HG03175 (cell line): ENCODE data around the gene FARP1.
"Not testable (repeated sequence)": the region's sequence is repeated elsewhere in the genome, so short reads cannot be mapped to it uniquely, and the experiment has no call there.

ENCODE experiments used
- ATAC-seq: cut with Tn5 transposase; IDR thresholded peaks from one replicate; pipeline ENCODE4 v1.9.1; 2021; ENCODE audit warnings: mild to moderate bottlenecking, moderate library complexity; ENCODE audit not compliant: unreplicated experiment

Gene FARP1

DNA sequence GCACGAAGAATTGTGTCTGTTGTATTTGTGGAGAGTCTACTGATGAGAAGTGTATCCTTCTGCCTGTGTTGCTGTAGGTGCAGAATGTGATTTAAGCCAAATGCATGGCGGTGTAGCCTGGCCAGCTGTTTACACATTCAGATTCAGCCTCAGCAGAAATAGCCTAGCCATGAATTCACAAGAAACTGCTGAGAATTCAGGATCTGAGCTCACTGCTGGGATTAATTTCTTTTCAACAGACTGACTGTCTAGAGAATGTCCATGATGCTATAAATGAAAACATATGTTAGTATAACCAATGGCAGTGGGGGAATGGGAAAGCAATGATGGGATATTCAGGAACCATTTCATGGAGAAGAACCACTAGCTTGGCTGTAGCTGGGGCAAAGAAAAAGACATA is 111.6 kb downstream of the FARP1 start:
- ATAC-seq, result no peak

- no peak for ATAC-seq
Measured at GRCh38 chr13:98258226-98258625, 115.3 kb downstream of the FARP1 start.

DNA sequence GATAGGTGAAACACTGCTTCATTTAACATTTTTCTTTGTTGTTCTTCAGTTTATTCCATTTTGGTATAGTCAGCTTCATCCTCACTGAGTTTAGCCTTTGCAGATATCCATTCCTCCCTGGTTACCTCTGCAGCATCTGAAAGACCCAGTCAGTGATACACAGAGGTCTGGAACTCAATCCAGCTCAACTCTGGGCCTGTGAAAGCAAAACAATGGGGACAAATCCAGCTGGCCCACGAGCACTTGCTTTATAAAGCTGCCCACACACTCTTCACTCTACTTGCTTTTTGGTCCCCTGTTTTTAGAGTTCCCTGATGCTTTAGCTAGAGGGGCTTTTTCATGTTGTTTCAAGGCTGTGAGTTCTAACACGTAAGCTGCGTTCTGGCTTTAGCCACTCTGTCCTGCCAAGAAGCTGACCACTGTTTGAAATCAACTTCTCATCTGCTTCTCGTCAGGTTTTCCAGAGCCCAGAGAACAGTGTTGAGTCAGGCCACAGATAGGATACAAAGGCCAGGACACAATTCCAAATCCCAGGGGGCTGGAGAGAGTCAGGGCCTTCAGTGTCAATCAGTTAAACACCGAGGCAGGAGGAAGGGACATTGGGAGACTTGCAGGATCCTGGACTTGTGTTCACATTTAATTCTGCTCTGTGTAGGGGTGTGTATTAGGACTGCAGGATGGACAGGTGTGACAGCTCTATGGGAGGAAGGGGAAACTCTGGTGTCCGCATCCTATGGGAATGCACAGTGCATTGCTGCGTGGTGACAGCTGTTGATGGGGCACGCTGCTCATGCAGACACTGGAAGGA is 117.7 kb downstream of the FARP1 start:
- no peak for ATAC-seq

DNA sequence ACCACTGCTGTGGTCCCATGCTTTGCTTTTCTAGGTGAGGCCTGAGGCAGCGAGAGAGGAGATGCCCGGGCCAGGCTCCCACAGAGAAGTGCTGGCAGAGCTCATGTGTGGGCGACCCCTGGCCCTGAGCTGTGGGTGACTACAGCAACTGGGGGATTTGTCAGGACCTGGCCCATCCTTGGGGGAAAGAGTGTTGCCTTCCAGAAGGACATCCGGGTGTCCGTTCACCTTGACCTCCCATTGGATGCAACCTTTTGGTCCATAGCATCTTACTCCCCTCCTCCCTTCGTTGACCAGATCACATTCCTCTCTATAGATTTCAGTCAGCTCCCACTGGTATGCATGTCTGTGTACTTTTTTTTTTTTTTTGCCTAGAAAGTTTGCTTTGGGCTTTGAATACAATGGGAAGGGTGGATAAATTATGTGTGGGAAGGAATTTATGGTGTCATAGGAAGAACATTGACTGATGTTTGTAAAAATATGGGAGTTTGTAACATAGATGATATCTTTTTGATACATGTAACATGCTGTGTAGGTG is 118.3 kb downstream of the FARP1 start:
- no peak for ATAC-seq

GRCh38 chr13:98262292-98262691 is 119.4 kb downstream of the FARP1 start:
- ATAC-seq, result no peak

GRCh38 chr13:98263841-98264240 is 120.9 kb downstream of the FARP1 start:
- no peak for ATAC-seq

- ATAC-seq, result no peak
Measured at GRCh38 chr13:98264877-98265276, 122.0 kb downstream of the FARP1 start.

GRCh38 chr13:98265692-98266551 is 123.0 kb downstream of the FARP1 start:
- ATAC-seq, result no peak

DNA sequence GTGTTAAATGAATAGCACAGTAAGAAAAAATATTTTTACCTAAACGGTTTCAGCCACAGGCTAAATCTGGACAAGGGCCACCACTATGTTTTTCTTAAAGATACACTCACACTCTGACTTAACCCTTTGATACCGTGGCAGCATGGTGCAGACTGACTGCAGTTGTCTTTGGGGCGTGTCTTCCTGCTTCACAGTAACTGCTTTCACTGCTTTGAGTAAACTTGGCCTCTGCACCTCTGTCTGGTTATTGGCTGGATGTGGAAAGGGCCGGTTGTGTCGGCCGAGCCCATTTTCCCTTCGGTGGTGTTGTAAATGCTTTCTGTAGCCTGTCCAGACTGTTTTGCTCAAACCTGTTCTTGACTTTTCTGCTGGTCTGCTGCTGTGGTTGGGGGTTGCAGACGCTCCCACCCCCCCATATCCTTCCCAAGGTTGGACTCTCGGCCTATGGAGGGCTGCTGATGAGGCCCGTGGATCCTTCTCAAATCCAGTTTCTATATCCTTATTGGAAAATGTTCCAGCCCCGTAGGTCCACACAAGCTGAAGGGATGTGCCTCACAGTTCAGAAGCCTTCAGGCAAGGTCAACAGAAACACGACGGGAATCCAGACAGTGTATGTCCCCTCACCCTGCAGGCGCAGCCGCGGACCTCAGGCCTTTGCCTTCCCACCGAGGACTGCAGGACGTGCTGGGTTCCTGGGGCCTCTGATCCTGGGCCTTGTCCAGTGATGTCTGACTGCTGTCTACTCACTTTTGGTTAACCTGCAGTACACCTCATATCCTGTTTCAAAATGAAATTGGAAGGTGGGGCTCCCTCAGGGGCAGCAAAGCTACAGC is 124.4 kb downstream of the FARP1 start:
- peak; percentile 76 for ATAC-seq

- no peak for ATAC-seq
Measured at GRCh38 chr13:98269386-98269785, 126.5 kb downstream of the FARP1 start.

DNA sequence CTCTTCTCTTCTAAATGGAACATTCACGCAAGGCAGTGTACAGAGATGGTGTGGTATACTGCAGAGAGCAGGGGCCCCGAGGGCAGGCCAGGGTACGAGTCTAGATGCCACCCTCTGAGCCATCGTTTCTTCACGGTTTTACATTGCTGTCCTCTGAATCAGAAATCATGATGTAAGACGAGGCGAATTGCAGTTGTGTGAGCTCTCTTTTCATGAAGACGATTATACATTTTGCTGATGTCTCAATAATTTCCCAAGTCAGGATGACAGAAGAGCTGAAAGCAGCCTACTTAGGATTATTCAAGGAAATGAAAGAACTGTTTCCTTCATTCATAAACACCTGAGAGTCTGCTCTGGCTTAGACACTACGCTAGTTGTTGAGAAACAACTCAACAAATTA is 127.9 kb downstream of the FARP1 start:
- ATAC-seq, result no peak

GRCh38 chr13:98271646-98272045 is 128.8 kb downstream of the FARP1 start:
- not testable (repeated sequence) for ATAC-seq

DNA sequence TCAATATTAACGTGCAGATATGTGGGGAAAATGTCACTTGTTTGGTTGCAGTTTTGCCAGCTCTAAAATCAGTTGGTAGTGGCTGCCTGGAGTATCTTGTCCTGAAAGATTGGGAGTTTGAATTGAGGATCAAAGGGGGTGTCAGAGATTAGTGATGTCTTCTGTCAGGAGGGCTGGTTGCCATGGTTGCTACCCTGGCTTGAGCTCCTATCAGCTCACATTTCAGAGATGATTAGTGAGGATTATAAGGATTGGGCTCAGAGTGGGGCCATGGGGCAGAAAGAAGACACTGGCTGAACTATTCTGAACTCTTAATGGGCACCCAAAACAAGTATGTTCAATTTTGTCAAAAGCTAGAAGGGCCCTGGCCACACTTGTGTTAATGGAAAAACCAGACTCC is 129.7 kb downstream of the FARP1 start:
- ATAC-seq, result no peak

GRCh38 chr13:98273067-98273823 is 130.4 kb downstream of the FARP1 start:
- ATAC-seq, result no peak

DNA sequence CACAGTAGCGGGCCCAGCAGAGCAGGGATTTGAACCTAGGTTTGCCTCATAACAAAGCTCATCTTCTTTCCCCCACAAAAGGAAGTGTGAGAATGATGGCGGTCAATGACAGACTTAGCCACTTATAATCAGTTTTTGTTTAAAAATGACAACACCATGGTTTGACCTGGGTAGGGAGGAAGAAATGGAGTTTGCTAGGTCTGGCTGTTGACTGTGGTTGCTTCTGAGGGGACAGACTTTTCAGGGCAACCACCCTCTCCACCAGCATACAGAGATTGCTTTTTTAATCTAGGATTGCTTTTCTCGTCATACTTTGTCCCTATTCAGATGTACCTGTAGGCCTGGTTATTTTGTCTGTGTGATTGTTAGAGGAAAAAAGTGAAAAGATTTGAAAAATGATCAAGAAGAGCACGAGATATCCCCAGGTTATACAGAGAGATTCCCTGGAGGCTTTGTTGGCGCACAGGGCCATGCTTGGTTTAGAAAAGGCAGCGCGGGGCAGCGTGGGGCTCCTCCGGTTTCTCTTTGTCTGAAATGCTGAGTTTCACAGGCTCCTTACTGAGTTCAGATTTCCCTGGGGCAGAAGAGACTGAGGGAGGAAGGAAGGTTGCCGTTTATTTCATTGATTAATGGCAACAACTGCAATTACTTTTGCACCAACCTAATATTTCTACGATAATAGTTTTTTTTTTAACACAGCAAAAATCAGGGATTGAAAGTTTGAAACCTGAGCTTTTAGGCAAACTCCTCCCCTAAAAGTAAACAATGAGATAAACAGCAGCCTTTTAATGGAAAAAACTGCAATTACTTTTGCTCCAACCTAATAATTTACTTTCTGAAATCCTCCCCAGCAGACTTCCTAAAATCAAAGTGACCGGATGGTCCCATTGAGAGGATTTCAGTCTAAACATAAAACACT is 131.2 kb downstream of the FARP1 start:
- ATAC-seq, result no peak

GRCh38 chr13:98274921-98275487 is 132.1 kb downstream of the FARP1 start:
- no peak for ATAC-seq

DNA sequence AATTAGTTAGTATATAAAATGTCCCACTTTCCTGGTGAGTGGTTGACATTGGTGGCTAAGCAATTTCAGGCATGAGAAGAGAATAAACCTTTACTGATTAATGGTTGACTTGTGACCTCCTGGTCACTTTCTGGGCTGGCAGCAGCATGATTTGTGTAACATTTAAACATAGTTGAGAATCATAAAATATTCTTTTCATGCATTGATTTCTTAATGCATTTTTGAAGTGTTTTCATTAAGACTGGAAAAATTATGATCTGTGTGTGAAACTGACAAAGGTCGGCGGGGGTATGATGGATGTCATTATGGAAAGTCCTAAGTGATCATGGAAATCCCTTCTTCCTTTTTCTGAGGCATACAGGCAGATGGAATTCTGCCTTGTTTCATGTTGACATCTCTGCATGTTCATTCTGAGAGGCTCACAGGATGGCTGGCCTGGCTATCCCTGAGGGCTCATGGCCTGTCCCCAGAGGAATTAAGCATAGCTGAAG is 132.8 kb downstream of the FARP1 start:
- ATAC-seq, result no peak

GRCh38 chr13:98276486-98276885 is 133.6 kb downstream of the FARP1 start:
- ATAC-seq, result no peak
